H1 (cell line): ENCODE measurements around the gene LPAR2. TPM values are rescaled to one million over a fixed set of nuclear protein-coding genes. Genes with fewer than 3 reads are reported as not detected.

Experiments
- CTCF ChIA-PET: fragments of 300-600 bp; sonication (Branson Sonifier 250); formaldehyde crosslinking; loops from one replicate; lab custom pipeline; 2021; ENCODE audit not compliant: partially characterized antibody; lab: Charles Lee
- POLR2A ChIA-PET: fragments of 300-600 bp; sonication (Branson Sonifier 250); formaldehyde crosslinking; loops from one replicate; lab custom pipeline; 2021; ENCODE audit warnings: inconsistent platforms; ENCODE audit not compliant: partially characterized antibody; lab: Charles Lee
- DNase-seq, 2 experiments: peaks; one replicate each; pipeline versions ENCODE4 v3.0.0 to v3.0.0-alpha.2; 2010 to 2022; ENCODE audit warnings: low spot score in 2 of 2, low read depth in 1 of 2, mixed read lengths in 1 of 2
- FAIRE-seq: peaks from 2 replicates; lab custom pipeline; 2011; peaks lifted over from hg19 to GRCh38; lab: Jason Lieb, UNC
- H2AFZ ChIP-seq: 2 replicates; pipeline ENCODE4 v1.8.1; 2012; ENCODE audit warnings: low read length, inconsistent platforms
- H2AK5ac ChIP-seq: 2 replicates; pipeline ENCODE4 v1.6.1; 2013; ENCODE audit warnings: low read depth, low read length
- H2BK120ac ChIP-seq: replicated peaks from 2 replicates; pipeline ENCODE3; 2013; ENCODE audit warnings: low read depth, low read length, inconsistent platforms
- H2BK12ac ChIP-seq: 2 replicates; pipeline ENCODE4 v1.6.1; 2013; ENCODE audit warnings: low read depth, low read length
- H2BK15ac ChIP-seq: 2 replicates; pipeline ENCODE4 v1.6.1; 2013; ENCODE audit warnings: low read length
- H2BK20ac ChIP-seq: 2 replicates; pipeline ENCODE4 v1.6.1; 2013; ENCODE audit warnings: low read length
- H2BK5ac ChIP-seq: 2 replicates; pipeline ENCODE4 v1.6.1; 2013; ENCODE audit warnings: low read depth, low read length
- H3K14ac ChIP-seq: 2 replicates; pipeline ENCODE4 v1.6.1; 2013; ENCODE audit warnings: inconsistent platforms; ENCODE audit not compliant: insufficient read length
- H3K18ac ChIP-seq: 2 replicates; pipeline ENCODE4 v1.6.1; 2013; ENCODE audit warnings: low read length; ENCODE audit errors: extremely low read depth
- H3K23ac ChIP-seq: 2 replicates; pipeline ENCODE4 v1.6.1; 2013; ENCODE audit warnings: inconsistent platforms; ENCODE audit not compliant: insufficient read length
- H3K23me2 ChIP-seq: 2 replicates; pipeline ENCODE4 v1.6.1; 2013; ENCODE audit warnings: low read depth, low read length
- H3K27ac ChIP-seq: 2 replicates; pipeline ENCODE4 v1.6.1; 2011; ENCODE audit warnings: low read depth, low read length, inconsistent platforms
- H3K27me3 ChIP-seq, 4 experiments: replicated peaks in 1 of 4; 1 replicate in 1 of 4; 2 replicates in 3 of 4; pipeline versions ENCODE4 v1.6.1 to v1.8.1; 2011 to 2013; ENCODE audit warnings: low read length in 3 of 4, mild to moderate bottlenecking in 3 of 4, inconsistent platforms in 2 of 4, mixed read lengths in 2 of 4, moderate library complexity in 1 of 4; ENCODE audit not compliant: control insufficient read depth in 3 of 4, insufficient read depth in 3 of 4; ENCODE audit errors: extremely low read depth in 1 of 4
- H3K36me3 ChIP-seq, 4 experiments: 2 replicates each; pipeline versions ENCODE4 v1.6.1 to v1.8.1; 2011 to 2013; ENCODE audit warnings: mild to moderate bottlenecking in 4 of 4, low read length in 3 of 4, moderate library complexity in 2 of 4, control low read depth in 1 of 4, inconsistent platforms in 1 of 4; ENCODE audit not compliant: insufficient read depth in 4 of 4, control insufficient read depth in 2 of 4
- H3K4ac ChIP-seq: replicated peaks from 2 replicates; pipeline ENCODE3; 2013; ENCODE audit warnings: low read length, low read depth, mixed read lengths, inconsistent platforms; ENCODE audit not compliant: insufficient read length
- H3K4me1 ChIP-seq, 4 experiments: replicated peaks in 1 of 4; 1 replicate in 1 of 4; 2 replicates in 3 of 4; pipeline versions ENCODE4 v1.6.1 to v1.8.1; 2011 to 2013; ENCODE audit warnings: low read length in 3 of 4, inconsistent platforms in 2 of 4, mixed read lengths in 1 of 4; ENCODE audit not compliant: insufficient read depth in 4 of 4, control insufficient read depth in 3 of 4
- H3K4me2 ChIP-seq, 2 experiments: 2 replicates each; pipeline versions ENCODE4 v1.6.1 to v1.8.1; 2011 to 2013; ENCODE audit warnings: low read depth in 2 of 2, low read length in 2 of 2, control low read depth in 1 of 2, inconsistent platforms in 1 of 2, mild to moderate bottlenecking in 1 of 2; ENCODE audit not compliant: insufficient read depth in 1 of 2
- H3K4me3 ChIP-seq, 4 experiments: fragments of 200-600, 300-600 bp in 1 of 4; sonication (generic), shearing (Covaris generic), sonication (Bioruptor Twin) in 1 of 4; 2 replicates each; pipeline versions ENCODE4 v1.5.1 to v1.8.1; 2011 to 2016; ENCODE audit warnings: low read length in 4 of 4, low read depth in 3 of 4, control low read depth in 2 of 4, inconsistent platforms in 2 of 4, mild to moderate bottlenecking in 2 of 4, mixed read lengths in 1 of 4, moderate library complexity in 1 of 4; ENCODE audit not compliant: insufficient read depth in 2 of 4; ENCODE audit errors: extremely low read depth in 1 of 4
- H3K56ac ChIP-seq: replicated peaks from 2 replicates; pipeline ENCODE3; 2013; ENCODE audit warnings: low read depth, mild to moderate bottlenecking, mixed read lengths, low read length, inconsistent platforms; ENCODE audit not compliant: insufficient read length
- H3K79me1 ChIP-seq: 2 replicates; pipeline ENCODE4 v1.6.1; 2013; ENCODE audit warnings: low read depth, low read length, control low read depth
- H3K79me2 ChIP-seq, 2 experiments: 2 replicates each; pipeline versions ENCODE4 v1.6.1 to v1.8.1; 2012 to 2013; ENCODE audit warnings: low read length in 2 of 2, mild to moderate bottlenecking in 2 of 2, inconsistent platforms in 1 of 2; ENCODE audit not compliant: insufficient read depth in 2 of 2, control insufficient read depth in 1 of 2
- H3K9ac ChIP-seq, 4 experiments: replicated peaks in 1 of 4; 1 replicate in 1 of 4; 2 replicates in 3 of 4; pipeline versions ENCODE4 v1.6.1 to v1.8.1; 2011 to 2013; ENCODE audit warnings: low read depth in 3 of 4, low read length in 3 of 4, control low read depth in 2 of 4, mild to moderate bottlenecking in 2 of 4, moderate library complexity in 2 of 4, inconsistent platforms in 1 of 4; ENCODE audit errors: extremely low read depth in 1 of 4
- H3K9me3 ChIP-seq, 2 experiments: 2 replicates each; pipeline versions ENCODE4 v1.6.1 to v1.8.1; 2012 to 2013; ENCODE audit warnings: mild to moderate bottlenecking in 2 of 2, moderate library complexity in 2 of 2, control low read depth in 1 of 2, inconsistent platforms in 1 of 2, low read depth in 1 of 2, low read length in 1 of 2, mixed read lengths in 1 of 2; ENCODE audit not compliant: insufficient read depth in 2 of 2
- H4K20me1 ChIP-seq, 2 experiments: replicated peaks in 1 of 2; 2 replicates each; pipeline versions ENCODE3 to v1.8.1; 2011 to 2013; ENCODE audit warnings: inconsistent platforms in 2 of 2, low read length in 2 of 2, mild to moderate bottlenecking in 1 of 2; ENCODE audit not compliant: insufficient read depth in 2 of 2, control insufficient read depth in 1 of 2
- H4K5ac ChIP-seq: 2 replicates; pipeline ENCODE4 v1.6.1; 2013; ENCODE audit warnings: low read length, low read depth, mixed read lengths, inconsistent platforms; ENCODE audit not compliant: insufficient read length
- H4K8ac ChIP-seq: 2 replicates; pipeline ENCODE4 v1.8.0; 2013; ENCODE audit warnings: mild to moderate bottlenecking, moderate library complexity, low read length, inconsistent platforms; ENCODE audit not compliant: insufficient read depth; ENCODE audit errors: extremely low read depth
- H4K91ac ChIP-seq: replicated peaks from 2 replicates; pipeline ENCODE3; 2013; ENCODE audit warnings: low read length, mixed read lengths, inconsistent platforms; ENCODE audit not compliant: insufficient read length
- CEBPB ChIP-seq: IDR thresholded peaks from 2 replicates; pipeline ENCODE4 v1.6.1; 2012; ENCODE audit warnings: low read depth, low read length
- EGR1 ChIP-seq: IDR thresholded peaks from 2 replicates; pipeline ENCODE4 v1.6.1; 2011; ENCODE audit warnings: low read depth, low read length, borderline replicate concordance
- HDAC6 ChIP-seq: IDR thresholded peaks from one replicate; pipeline ENCODE4 v1.7.1; 2012; ENCODE audit warnings: low read depth, mild to moderate bottlenecking, inconsistent platforms, low read length, moderate library complexity
- MAFK ChIP-seq: IDR thresholded peaks from 2 replicates; pipeline ENCODE4 v1.6.1; 2012; ENCODE audit warnings: low read depth, mild to moderate bottlenecking, improper control_type of control experiment, low read length
- SIN3A ChIP-seq, 2 experiments: IDR thresholded peaks in 1 of 2; conservative IDR thresholded peaks in 1 of 2; 2 replicates each; pipeline ENCODE4 v1.6.1; 2011 to 2012; ENCODE audit warnings: low read length in 2 of 2, improper control_type of control experiment in 1 of 2, low read depth in 1 of 2, mild to moderate bottlenecking in 1 of 2
- SIRT6 ChIP-seq: IDR thresholded peaks from one replicate; pipeline ENCODE4 v1.7.1; 2012; ENCODE audit warnings: low read length, inconsistent platforms
- SRF ChIP-seq: IDR thresholded peaks from 2 replicates; pipeline ENCODE4 v1.6.1; 2011; ENCODE audit warnings: mild to moderate bottlenecking, low read depth, low read length, moderate library complexity
- TEAD4 ChIP-seq: IDR thresholded peaks from 2 replicates; pipeline ENCODE4 v1.6.1; 2012; ENCODE audit warnings: low read depth, low read length, inconsistent platforms, mixed read lengths
- WGBS, 2 experiments: shearing (Covaris generic) in 1 of 2; methylation state at CpG; one replicate each; pipeline versions ENCODE4 v1.1.6 to v1.1.7; 2013 to 2015; ENCODE audit warnings: low lambda C conversion rate in 2 of 2, mixed read lengths in 2 of 2, inconsistent platforms in 1 of 2, low coverage in 1 of 2, missing lambda C conversion rate in 1 of 2; ENCODE audit not compliant: insufficient replicate concordance in 2 of 2, insufficient coverage in 1 of 2, insufficient read length in 1 of 2; ENCODE audit errors: extremely low coverage in 1 of 2, missing lambda C conversion rate in 1 of 2; 5-methylcytosine and 5-hydroxymethylcytosine counted together
- polyA plus RNA-seq, 7 experiments: library from polyadenylated mRNA; depleted of rRNA in 3 of 7; stranded (reverse) in 5 of 7; unstranded in 2 of 7; fragments of >200 nt in 5 of 7; fragments of 200-250 nt in 2 of 7; gene quantifications; 1 replicate in 5 of 7; 2 replicates in 1 of 7; 4 replicates in 1 of 7; pipeline versions ENCODE4 v1.2.1 to v1.2.3, GENCODE V29; 2011 to 2013; ENCODE audit warnings: missing spikeins in 2 of 7, mixed read lengths in 2 of 7
- total RNA-seq: library from RNA; stranded (reverse); fragmentation: NEBNext Ultra II Directional; extraction: Animal tissue kit (Norgen Biotek cat#: 25700); gene quantifications from 2 replicates; pipeline ENCODE4 v1.2.1, GENCODE V29; 2021
- TF ChIP-seq, protein P1 (sequence below): IDR thresholded peaks from 2 replicates; pipeline ENCODE4 v1.6.1; 2012; ENCODE audit warnings: low read length, inconsistent platforms
- TF ChIP-seq, protein P2 (sequence below): IDR thresholded peaks from 2 replicates; pipeline ENCODE4 v1.6.1; 2011; ENCODE audit warnings: low read depth, mild to moderate bottlenecking, low read length; ENCODE audit not compliant: insufficient read depth

LPAR2 gene
- total and polyA plus RNA-seq, 2 of the 8 experiments (the other 6 are each of a cell fraction or from before 2014, with no cell fraction given), result 47.6 to 70.2 TPM

DNA sequence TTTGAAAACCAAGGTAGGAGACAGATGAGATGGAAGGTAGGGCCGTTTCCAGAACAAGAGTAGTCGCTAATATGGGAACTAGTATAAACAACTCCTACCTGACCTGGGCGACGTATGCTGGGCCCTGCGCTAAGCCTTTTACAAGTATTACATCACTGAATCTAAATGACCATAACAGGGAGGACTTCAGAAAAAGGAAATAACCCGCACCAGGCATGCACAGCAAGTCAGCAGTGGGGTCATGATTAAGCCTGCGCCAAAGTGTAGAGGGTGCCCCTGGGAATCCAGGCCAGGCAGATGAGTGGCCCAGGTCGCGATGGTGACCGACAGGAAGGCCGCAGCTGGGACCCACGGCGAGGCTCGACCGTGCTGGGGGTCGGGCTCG lies 34.8 kb upstream of the LPAR2 start:
- H3K4ac ChIP-seq, result peak overlapping the region; percentile 80
- 16% methylated on average over 17 of the region's 17 CpGs; no CpG with 5 or more reads in 1 of the 2 experiments for WGBS, 2 experiments
- H3K36me3 ChIP-seq, result peaks cover 8 to 19% (median 12%) of the 10 kb centered on the region in 4 experiments
- no peak overlapping the region for H3K14ac ChIP-seq
- CTCF ChIA-PET, result interaction anchor here (2.4 kb wide), 1 partner anchor 11 kb away, joined by 9 read pairs; no protein-coding TSS in a partner anchor
- DNase-seq (no peak), FAIRE-seq (no peak)
- H2AFZ ChIP-seq, result 0 out of 2 replicates have a peak overlapping the region, but pooled peaks have one; percentile 15
- H3K18ac ChIP-seq, result peak overlapping the region; percentile 64
- peaks cover 21 to 30% of the 10 kb centered on the region in 2 experiments for H3K79me2 ChIP-seq
- H3K4me3 ChIP-seq, result peak overlapping the region; percentile 77 to 97 (median 90)
- H2BK15ac ChIP-seq, result no peak overlapping the region
- no peaks in the 10 kb centered on the region for H3K27me3 ChIP-seq
- H4K5ac ChIP-seq, result no peak overlapping the region
- peaks cover 3 to 13% (median 6%) of the 10 kb centered on the region in 4 experiments; a peak in 5 of 7 replicates for H3K4me1 ChIP-seq
- no peak overlapping the region for H2BK20ac ChIP-seq
- no peak overlapping the region for H2BK120ac ChIP-seq
- H3K56ac ChIP-seq, result peak overlapping the region; percentile 54
- peaks cover 6 to 18% of the 10 kb centered on the region in 2 experiments for H4K20me1 ChIP-seq
- peak overlapping the region; percentile 91; the same call in 1 of the 2 replicates for H3K27ac ChIP-seq
- H3K9ac ChIP-seq, result peak overlapping the region; percentile 78 to 93 (median 92)
- peak overlapping the region; percentile 85; the same call in 1 of the 2 replicates for H2BK5ac ChIP-seq
- peak overlapping the region; percentile 96 for H4K8ac ChIP-seq
- no peaks in the 10 kb centered on the region for H3K9me3 ChIP-seq
- no peak overlapping the region for H2BK12ac ChIP-seq
- H2AK5ac ChIP-seq, result no peak overlapping the region
- no peak overlapping the region for H3K23ac ChIP-seq
- POLR2A ChIA-PET, result interaction anchor here (0.6 to 2.4 kb wide), 9 partner anchors 10 to 238 kb away, joined by 3 to 20 read pairs (median 6); partner anchors contain the start of genes ZNF506 and ZNF93
- peak overlapping the region; percentile 72 to 95 for H3K4me2 ChIP-seq
- no peaks in the 10 kb centered on the region for H3K23me2 ChIP-seq
- peak overlapping the region; percentile 79 for H4K91ac ChIP-seq
- peaks cover 16% of the 10 kb centered on the region for H3K79me1 ChIP-seq
- TF ChIP-seq EGR1, result no peak
- TF ChIP-seq SRF, result no peak
- TF ChIP-seq MAFK, result no peak
- no peak for TF ChIP-seq TEAD4
- TF ChIP-seq, protein P1, sequence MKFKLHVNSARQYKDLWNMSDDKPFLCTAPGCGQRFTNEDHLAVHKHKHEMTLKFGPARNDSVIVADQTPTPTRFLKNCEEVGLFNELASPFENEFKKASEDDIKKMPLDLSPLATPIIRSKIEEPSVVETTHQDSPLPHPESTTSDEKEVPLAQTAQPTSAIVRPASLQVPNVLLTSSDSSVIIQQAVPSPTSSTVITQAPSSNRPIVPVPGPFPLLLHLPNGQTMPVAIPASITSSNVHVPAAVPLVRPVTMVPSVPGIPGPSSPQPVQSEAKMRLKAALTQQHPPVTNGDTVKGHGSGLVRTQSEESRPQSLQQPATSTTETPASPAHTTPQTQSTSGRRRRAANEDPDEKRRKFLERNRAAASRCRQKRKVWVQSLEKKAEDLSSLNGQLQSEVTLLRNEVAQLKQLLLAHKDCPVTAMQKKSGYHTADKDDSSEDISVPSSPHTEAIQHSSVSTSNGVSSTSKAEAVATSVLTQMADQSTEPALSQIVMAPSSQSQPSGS, result no peak
- TF ChIP-seq, protein P2, sequence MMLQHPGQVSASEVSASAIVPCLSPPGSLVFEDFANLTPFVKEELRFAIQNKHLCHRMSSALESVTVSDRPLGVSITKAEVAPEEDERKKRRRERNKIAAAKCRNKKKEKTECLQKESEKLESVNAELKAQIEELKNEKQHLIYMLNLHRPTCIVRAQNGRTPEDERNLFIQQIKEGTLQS, result no peak
- TF ChIP-seq SIN3A (conservative IDR thresholded peaks at IDR 0.05 in 1 of 2, IDR thresholded peaks at IDR 0.05 in 1 of 2; ENCODE audit: low read depth in 1 of 2, low read length in 2 of 2), result no peak
- TF ChIP-seq SIRT6, result no peak
- TF ChIP-seq HDAC6, result no peak
- TF ChIP-seq CEBPB, result no peak
